HG02610 (cell line): Measurements from ENCODE around the gene FYB1.

Experiments used
- ATAC-seq: cut with Tn5 transposase; IDR thresholded peaks from one replicate; pipeline ENCODE4 v1.9.1; 2021; ENCODE audit warnings: mild to moderate bottlenecking, moderate library complexity; ENCODE audit not compliant: unreplicated experiment

FYB1 gene

GRCh38 chr5:39164529-39165402 is 54.6 kb downstream of the FYB1 start:
- peak; percentile 75 for ATAC-seq

GRCh38 chr5:39164016-39164415 is 55.3 kb downstream of the FYB1 start:
- no peak for ATAC-seq

GRCh38 chr5:39161578-39161977 is 57.8 kb downstream of the FYB1 start:
- ATAC-seq, result no peak

GRCh38 chr5:39160576-39161213 is 58.7 kb downstream of the FYB1 start:
- no peak for ATAC-seq

- no peak for ATAC-seq
Measured at GRCh38 chr5:39159811-39160490, 59.4 kb downstream of the FYB1 start.

GRCh38 chr5:39158786-39159185 is 60.6 kb downstream of the FYB1 start:
- no peak for ATAC-seq

- no peak for ATAC-seq
Measured at GRCh38 chr5:39158127-39158593, 61.2 kb downstream of the FYB1 start.

GRCh38 chr5:39157701-39158100 is 61.7 kb downstream of the FYB1 start:
- no peak for ATAC-seq

GRCh38 chr5:39156082-39156481 is 63.3 kb downstream of the FYB1 start:
- ATAC-seq, result no peak

GRCh38 chr5:39151745-39152144 is 67.6 kb downstream of the FYB1 start:
- no peak for ATAC-seq

- ATAC-seq, result no peak
Measured at GRCh38 chr5:39149966-39150365, 69.4 kb downstream of the FYB1 start.

- no peak for ATAC-seq
Measured at GRCh38 chr5:39148983-39149534, 70.3 kb downstream of the FYB1 start.

- no peak for ATAC-seq
Measured at GRCh38 chr5:39146831-39147540, 72.4 kb downstream of the FYB1 start.

- no peak for ATAC-seq
Measured at GRCh38 chr5:39143151-39143860, 76.1 kb downstream of the FYB1 start.

GRCh38 chr5:39140558-39141168 is 78.7 kb downstream of the FYB1 start:
- no peak for ATAC-seq

- no peak for ATAC-seq
Measured at GRCh38 chr5:39138892-39139291, 80.5 kb downstream of the FYB1 start.

GRCh38 chr5:39137819-39138451 is 81.4 kb downstream of the FYB1 start:
- ATAC-seq, result no peak

- no peak for ATAC-seq
Measured at GRCh38 chr5:39137391-39137790, 82.0 kb downstream of the FYB1 start.

- no peak for ATAC-seq
Measured at GRCh38 chr5:39132792-39133191, 86.6 kb downstream of the FYB1 start.
